Breast epithelium (tissue), 3 donors: Measurements from ENCODE around the gene NFAM1.

ENCODE experiments used
- CTCF ChIP-seq, 3 donors: fragments of 450-650 bp; IDR thresholded peaks; one replicate each; pipeline ENCODE4 v1.5.1; 2016 to 2017; ENCODE audit warnings: antibody characterized with exemption in 3 of 3, mild to moderate bottlenecking in 3 of 3, moderate library complexity in 3 of 3
- POLR2A ChIP-seq: fragments of 450-650 bp; IDR thresholded peaks from one replicate; pipeline ENCODE4 v1.6.1; 2016; ENCODE audit warnings: antibody characterized with exemption, mild to moderate bottlenecking, moderate library complexity

GRCh38 chr22:42345458-42345857 lies 86.7 kb downstream of the NFAM1 start:
- TF ChIP-seq POLR2A (no peak), CTCF (IDR thresholded peaks at IDR 0.05) (no peak)
